ENCODE results near the gene NDRG4. TPM values are rescaled to one million over a fixed set of nuclear protein-coding genes. Genes with fewer than 3 reads are reported as not detected.
"Not testable (repeated sequence)": the region's sequence is repeated elsewhere in the genome, so short reads cannot be mapped to it uniquely, and the experiment has no call there.

Gene NDRG4
- total and polyA plus RNA-seq, 2 donors (not counting 3 experiments of a cell fraction or from before 2014, with no cell fraction given) = 35.8 to 74.3 TPM

GRCh38 chr16:58490065-58490464 is 9.9 kb upstream of the NDRG4 start:
- BruUV-seq (replicated peaks) = no TSS peak
- Histone ChIP-seq H3K4me1 (ENCODE audit: control insufficient read depth, extremely low read depth, insufficient read depth, low read length) (no peaks in the 10 kb centered on the region), H3K27ac (ENCODE audit: insufficient read depth, low read depth, low read length) (no peak overlapping the region), H3K79me2 (ENCODE audit: control insufficient read depth, insufficient read depth, low read length) (no peaks in the 10 kb centered on the region), H3K27me3 (ENCODE audit: control insufficient read depth in 2 of 2, insufficient read depth in 2 of 2, low read length in 2 of 2) (no peaks in the 10 kb centered on the region), H3K9me1 (replicated peaks; ENCODE audit: control insufficient read depth, extremely low read depth, insufficient read depth, low read length) (no peaks in the 10 kb centered on the region), H3K4me2 (ENCODE audit: insufficient read depth, low read length) (no peak overlapping the region), H3K36me3 (ENCODE audit: control insufficient read depth in 2 of 2, extremely low read depth in 1 of 2, insufficient read depth in 2 of 2, low read length in 2 of 2) (peaks cover 0 to 2% of the 10 kb centered on the region in 2 experiments), H3K4me3 (replicated peaks in 1 of 3; ENCODE audit: insufficient read depth in 1 of 3, low read depth in 1 of 3, low read length in 3 of 3) (no peak overlapping the region), H3K9ac (replicated peaks; ENCODE audit: extremely low read depth, insufficient read depth, low read length) (no peak overlapping the region), H4K20me1 (replicated peaks; ENCODE audit: control insufficient read depth, extremely low read depth, insufficient read depth, low read length) (no peaks in the 10 kb centered on the region), H3K9me3 (replicated peaks; ENCODE audit: control insufficient read depth, insufficient read depth, low read length) (no peaks in the 10 kb centered on the region), H2AFZ (ENCODE audit: low read depth, low read length) (no peak overlapping the region)
- intact Hi-C loops (cut with micrococcal nuclease) = no loop called here
- dilution Hi-C loops (cut with MboI; ENCODE audit: extremely low pct_ligation_motif_present, low sequenced_read_pairs) = no loop called here
- POLR2A ChIA-PET = no interaction called here
- DNase-seq (ENCODE audit: low read depth, low spot score) = no peak
- FAIRE-seq = no peak
- CTCF ChIA-PET = interaction anchor here (0.9 to 6.4 kb wide), 5 partner anchors 22 to 153 kb away, joined by 3 to 550 read pairs (median 3); no protein-coding TSS in a partner anchor
- no peak for TF ChIP-seq MYC (IDR thresholded peaks at IDR 0.05; ENCODE audit: low read depth, low read length)
- no peak for TF ChIP-seq FOS (IDR thresholded peaks at IDR 0.05; ENCODE audit: borderline replicate concordance, insufficient read depth, low read length)
- TF ChIP-seq JUN (IDR thresholded peaks at IDR 0.05; ENCODE audit: borderline replicate concordance, insufficient read depth, insufficient read length, low read depth) = no peak
- TF ChIP-seq GATA2 (IDR thresholded peaks at IDR 0.05; ENCODE audit: insufficient read depth, insufficient read length, low read depth, low read length) = no peak
- TF ChIP-seq, protein P1, sequence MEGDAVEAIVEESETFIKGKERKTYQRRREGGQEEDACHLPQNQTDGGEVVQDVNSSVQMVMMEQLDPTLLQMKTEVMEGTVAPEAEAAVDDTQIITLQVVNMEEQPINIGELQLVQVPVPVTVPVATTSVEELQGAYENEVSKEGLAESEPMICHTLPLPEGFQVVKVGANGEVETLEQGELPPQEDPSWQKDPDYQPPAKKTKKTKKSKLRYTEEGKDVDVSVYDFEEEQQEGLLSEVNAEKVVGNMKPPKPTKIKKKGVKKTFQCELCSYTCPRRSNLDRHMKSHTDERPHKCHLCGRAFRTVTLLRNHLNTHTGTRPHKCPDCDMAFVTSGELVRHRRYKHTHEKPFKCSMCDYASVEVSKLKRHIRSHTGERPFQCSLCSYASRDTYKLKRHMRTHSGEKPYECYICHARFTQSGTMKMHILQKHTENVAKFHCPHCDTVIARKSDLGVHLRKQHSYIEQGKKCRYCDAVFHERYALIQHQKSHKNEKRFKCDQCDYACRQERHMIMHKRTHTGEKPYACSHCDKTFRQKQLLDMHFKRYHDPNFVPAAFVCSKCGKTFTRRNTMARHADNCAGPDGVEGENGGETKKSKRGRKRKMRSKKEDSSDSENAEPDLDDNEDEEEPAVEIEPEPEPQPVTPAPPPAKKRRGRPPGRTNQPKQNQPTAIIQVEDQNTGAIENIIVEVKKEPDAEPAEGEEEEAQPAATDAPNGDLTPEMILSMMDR (IDR thresholded peaks at IDR 0.05; ENCODE audit: extremely low read depth in 1 of 2, insufficient read depth in 1 of 2, low read depth in 1 of 2, low read length in 2 of 2) = no peak
- no peak for TF ChIP-seq EZH2 (IDR thresholded peaks at IDR 0.05; ENCODE audit: borderline replicate concordance, low read depth, low read length, severe bottlenecking)

DNA sequence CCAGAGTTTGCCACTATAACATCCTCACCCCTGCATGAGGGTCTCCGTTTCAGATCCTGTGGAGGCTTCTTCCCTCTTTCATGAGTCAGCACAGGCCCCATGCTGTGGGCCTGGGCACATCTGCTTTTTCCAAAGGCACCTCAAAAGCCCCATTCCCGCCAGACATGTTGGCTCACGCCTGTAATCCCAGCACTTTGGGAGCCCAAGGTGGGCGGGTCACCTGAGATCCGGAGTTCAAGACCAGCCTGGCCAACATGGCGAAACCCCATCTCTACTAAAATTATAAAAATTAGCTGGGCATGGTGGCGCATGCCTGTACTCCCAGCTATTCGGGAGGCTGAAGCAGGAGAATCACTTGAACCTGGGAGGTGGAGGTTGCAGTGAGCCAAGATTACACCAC is 9.4 kb upstream of the NDRG4 start:
- BruUV-seq (replicated peaks); intact Hi-C loops (cut with micrococcal nuclease); H4K20me1 ChIP-seq (replicated peaks; ENCODE audit: control insufficient read depth, extremely low read depth, insufficient read depth, low read length); H3K4me3 ChIP-seq (replicated peaks in 1 of 3; ENCODE audit: insufficient read depth in 1 of 3, low read depth in 1 of 3, low read length in 3 of 3); H3K4me1 ChIP-seq (ENCODE audit: control insufficient read depth, extremely low read depth, insufficient read depth, low read length); H3K9ac ChIP-seq (replicated peaks; ENCODE audit: extremely low read depth, insufficient read depth, low read length); H3K9me3 ChIP-seq (replicated peaks; ENCODE audit: control insufficient read depth, insufficient read depth, low read length); dilution Hi-C loops (cut with MboI; ENCODE audit: extremely low pct_ligation_motif_present, low sequenced_read_pairs); H3K79me2 ChIP-seq (ENCODE audit: control insufficient read depth, insufficient read depth, low read length); H3K36me3 ChIP-seq (ENCODE audit: control insufficient read depth in 2 of 2, extremely low read depth in 1 of 2, insufficient read depth in 2 of 2, low read length in 2 of 2); H3K27me3 ChIP-seq (ENCODE audit: control insufficient read depth in 2 of 2, insufficient read depth in 2 of 2, low read length in 2 of 2); POLR2A ChIA-PET; H3K9me1 ChIP-seq (replicated peaks; ENCODE audit: control insufficient read depth, extremely low read depth, insufficient read depth, low read length); H3K27ac ChIP-seq (ENCODE audit: insufficient read depth, low read depth, low read length); H3K4me2 ChIP-seq (ENCODE audit: insufficient read depth, low read length); H2AFZ ChIP-seq (ENCODE audit: low read depth, low read length); FAIRE-seq; DNase-seq (ENCODE audit: low read depth, low spot score): not testable (repeated sequence)
- CTCF ChIA-PET = interaction anchor here (1.8 to 4.4 kb wide), 2 partner anchors 152 to 154 kb away, joined by 4 to 25 read pairs; no protein-coding TSS in a partner anchor

Data from endothelial cell of umbilical vein (primary cell).